ENCODE results near the gene CUL1. TPM values are rescaled to one million over a fixed set of nuclear protein-coding genes. Genes with fewer than 3 reads are reported as not detected.

CUL1 gene
- total RNA-seq, 2 experiments from 2014 or later, result 55.8 to 57.6 TPM

DNA sequence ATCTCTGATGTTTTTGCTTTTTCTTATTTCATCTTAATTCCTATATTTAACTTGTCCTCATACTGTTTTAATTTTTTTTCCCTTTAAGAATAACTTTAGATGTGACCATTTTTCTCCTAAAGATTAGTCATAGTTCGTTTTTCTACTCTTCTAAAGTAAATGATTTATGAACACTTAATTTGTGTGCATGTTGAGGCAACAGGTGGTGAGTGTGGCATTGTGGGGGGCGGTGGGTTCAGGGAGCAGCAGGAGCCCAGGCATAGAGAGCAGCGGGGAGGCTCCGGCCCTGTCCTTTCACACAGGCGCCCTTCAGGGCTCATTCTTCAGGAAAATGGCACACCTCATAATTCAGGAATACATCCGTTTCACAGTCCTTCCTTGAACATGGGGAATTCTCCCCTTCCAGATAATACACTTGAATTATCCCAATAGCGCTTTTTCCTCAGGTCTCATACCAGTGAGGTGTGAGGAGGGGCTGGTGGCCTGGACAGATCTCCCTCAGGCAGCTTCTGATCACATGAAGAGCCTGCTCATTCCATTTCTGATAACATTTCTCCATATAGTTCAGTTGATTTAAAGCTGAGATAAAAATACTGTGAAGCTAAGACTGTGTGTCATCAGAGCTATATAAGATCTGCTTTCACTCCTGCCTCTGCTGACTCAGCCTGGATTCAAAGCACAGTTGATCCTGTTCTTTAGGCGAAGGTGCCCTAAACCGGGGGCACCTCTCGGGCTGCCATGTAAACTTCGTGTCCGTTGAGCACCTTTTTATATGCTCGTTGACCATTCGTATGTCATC lies 40.2 kb downstream of the CUL1 start:
- CTCF ChIA-PET, result no interaction called here

GRCh38 chr7:148746135-148746534 lies 47.4 kb downstream of the CUL1 start:
- H3K36me3 Mint-ChIP-seq (ENCODE audit: low read depth), result peaks cover 58% of the 10 kb centered on the region
- ATAC-seq (no peak), DNase-seq (no peak)
- peaks cover 6% of the 10 kb centered on the region for H3K4me1 Mint-ChIP-seq (ENCODE audit: low read depth)
- no peak overlapping the region for H3K4me3 Mint-ChIP-seq
- CTCF ChIA-PET, result interaction anchor here (1.0 to 2.6 kb wide), 4 partner anchors 23 to 171 kb away, joined by 4 to 7 read pairs (median 5); no protein-coding TSS in a partner anchor
- peaks cover 7% of the 10 kb centered on the region for H3K9me3 Mint-ChIP-seq (ENCODE audit: insufficient read depth)
- no peak overlapping the region for H3K27ac Mint-ChIP-seq
- no peaks in the 10 kb centered on the region for H3K27me3 Mint-ChIP-seq (ENCODE audit: low read depth)
- POLR2A ChIA-PET, result no interaction called here

More for the DNA sequence above, 40.2 kb downstream of the CUL1 start:
- Mint-ChIP-seq H3K27me3 (ENCODE audit: low read depth) (no peaks in the 10 kb centered on the region), H3K4me1 (ENCODE audit: low read depth) (peaks cover 2% of the 10 kb centered on the region), H3K27ac (no peak overlapping the region), H3K4me3 (no peak overlapping the region), H3K9me3 (ENCODE audit: insufficient read depth) (peaks cover 7% of the 10 kb centered on the region), H3K36me3 (ENCODE audit: low read depth) (peaks cover 62% of the 10 kb centered on the region)
- DNase-seq (no peak), ATAC-seq (no peak)
- POLR2A ChIA-PET, result no interaction called here

DNA sequence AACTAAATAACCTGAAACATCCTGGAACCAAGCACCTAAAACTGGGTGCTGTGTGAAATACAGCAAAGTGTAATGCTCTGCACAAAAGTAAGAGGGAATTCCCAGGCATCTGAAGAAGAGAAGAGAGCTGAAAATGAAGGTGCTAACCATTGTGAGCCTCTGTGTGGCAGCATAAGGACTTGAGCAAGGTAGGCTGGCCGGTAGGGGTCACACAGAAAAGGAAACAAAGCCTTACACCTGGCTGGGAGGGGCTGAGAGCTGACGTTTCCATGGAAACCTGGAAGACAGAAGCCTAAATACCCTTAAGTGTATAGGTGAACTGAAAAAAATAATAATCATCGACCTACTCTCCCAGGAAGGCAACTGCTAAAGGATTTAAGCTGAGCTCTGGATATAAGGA lies 48.6 kb downstream of the CUL1 start:
- no peak overlapping the region for H3K27ac Mint-ChIP-seq
- POLR2A ChIA-PET, result no interaction called here

DNA sequence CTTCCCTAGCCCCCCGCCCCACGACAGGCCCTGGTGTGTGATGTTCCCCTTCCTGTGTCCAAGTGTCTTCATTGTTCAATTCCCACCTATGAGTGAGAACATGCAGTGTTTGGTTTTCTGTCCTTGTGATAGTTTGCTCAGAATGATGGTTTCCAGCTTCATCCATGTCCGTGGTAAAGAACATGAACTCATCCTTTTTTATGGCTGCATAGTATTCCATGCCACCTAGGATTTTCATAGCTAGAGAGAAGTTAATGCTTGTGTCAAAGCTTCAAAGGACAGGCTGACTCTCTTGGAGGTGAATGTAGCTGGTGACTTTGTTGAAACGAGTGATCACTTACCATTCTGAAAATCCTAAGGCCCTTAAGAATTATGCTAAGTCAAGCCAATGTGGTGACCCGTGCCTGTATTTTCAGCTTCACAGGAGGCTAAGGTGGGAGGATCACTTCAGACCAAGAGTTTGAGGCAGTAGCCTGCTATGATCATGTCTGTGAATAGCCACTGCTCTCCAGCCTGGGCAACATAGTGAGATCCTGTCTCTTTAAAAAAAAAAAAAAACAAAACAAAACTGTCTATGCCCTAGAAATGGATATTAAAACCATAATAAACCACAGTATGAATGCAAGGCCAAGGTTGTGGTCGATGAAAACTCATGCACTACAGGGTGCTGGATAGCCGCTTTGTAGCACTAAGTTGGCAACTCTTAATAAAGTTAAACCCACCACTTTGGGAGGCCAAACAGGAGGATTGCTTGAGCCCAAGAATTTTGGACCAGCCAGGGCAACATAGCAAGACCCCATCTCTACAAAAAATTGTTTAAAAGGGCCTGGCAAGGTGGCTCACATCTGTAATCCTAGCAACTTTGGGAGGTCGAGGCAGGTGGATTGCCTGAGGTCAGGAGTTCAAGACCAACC lies 52.0 kb downstream of the CUL1 start:
- Mint-ChIP-seq H3K36me3 (ENCODE audit: low read depth) (peaks cover 38% of the 10 kb centered on the region), H3K27ac (no peak overlapping the region), H3K4me1 (ENCODE audit: low read depth) (peaks cover 2% of the 10 kb centered on the region), H3K27me3 (ENCODE audit: low read depth) (no peaks in the 10 kb centered on the region), H3K4me3 (no peak overlapping the region), H3K9me3 (ENCODE audit: insufficient read depth) (no peaks in the 10 kb centered on the region)
- ATAC-seq (no peak), DNase-seq (no peak)
- ChIA-PET POLR2A (interaction anchor here (0.5 to 1.7 kb wide), 2 partner anchors 52 to 930 kb away, joined by 3 to 4 read pairs; partner anchors contain the start of gene CUL1), CTCF (no interaction called here)

More for the DNA sequence above, 48.6 kb downstream of the CUL1 start:
- Mint-ChIP-seq H3K36me3 (ENCODE audit: low read depth) (peaks cover 53% of the 10 kb centered on the region), H3K9me3 (ENCODE audit: insufficient read depth) (peaks cover 7% of the 10 kb centered on the region), H3K4me1 (ENCODE audit: low read depth) (peaks cover 6% of the 10 kb centered on the region), H3K27me3 (ENCODE audit: low read depth) (no peaks in the 10 kb centered on the region), H3K4me3 (no peak overlapping the region)
- no peak for DNase-seq
- CTCF ChIA-PET, result interaction anchor here (0.9 to 2.6 kb wide), 6 partner anchors 12 to 172 kb away, joined by 3 to 7 read pairs (median 4); no protein-coding TSS in a partner anchor
- ATAC-seq, result no peak

DNA sequence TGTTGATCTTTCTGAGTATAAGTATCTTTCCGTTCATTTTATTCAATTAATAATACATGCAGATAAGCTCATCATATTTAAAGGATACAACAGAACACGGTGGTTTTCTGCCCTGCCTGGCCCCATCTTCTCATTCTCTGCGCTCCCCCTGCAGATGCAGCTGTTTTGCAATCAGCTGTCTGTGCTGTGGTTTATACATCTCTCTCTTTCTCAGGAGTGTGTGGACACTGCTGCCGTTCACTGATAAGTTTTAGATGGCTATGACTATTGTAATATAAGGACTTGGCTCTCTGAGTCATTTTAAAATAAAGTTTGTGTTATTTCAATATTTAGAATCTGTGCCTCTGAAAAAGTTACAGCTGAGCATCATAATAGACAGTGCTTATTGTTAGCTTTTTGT lies 54.5 kb downstream of the CUL1 start:
- Mint-ChIP-seq H3K9me3 (ENCODE audit: insufficient read depth) (no peaks in the 10 kb centered on the region), H3K4me3 (no peak overlapping the region), H3K27me3 (ENCODE audit: low read depth) (no peaks in the 10 kb centered on the region), H3K36me3 (ENCODE audit: low read depth) (peaks cover 44% of the 10 kb centered on the region), H3K4me1 (ENCODE audit: low read depth) (peaks cover 2% of the 10 kb centered on the region), H3K27ac (no peak overlapping the region)
- DNase-seq, result no peak
- ATAC-seq, result no peak
- ChIA-PET CTCF (interaction anchor here (0.7 to 1.9 kb wide), 4 partner anchors 99 to 210 kb away, joined by 3 to 4 read pairs (median 3); no protein-coding TSS in a partner anchor), POLR2A (interaction anchor here (0.8 kb wide), 1 partner anchor 172 kb away, joined by 3 read pairs; no protein-coding TSS in a partner anchor)

GRCh38 chr7:148754912-148755311 lies 56.2 kb downstream of the CUL1 start:
- no peak for ATAC-seq
- Mint-ChIP-seq H3K9me3 (ENCODE audit: insufficient read depth) (no peaks in the 10 kb centered on the region), H3K36me3 (ENCODE audit: low read depth) (peaks cover 43% of the 10 kb centered on the region), H3K27ac (peak overlapping the region; percentile 24), H3K4me3 (no peak overlapping the region), H3K4me1 (ENCODE audit: low read depth) (peaks cover 2% of the 10 kb centered on the region), H3K27me3 (ENCODE audit: low read depth) (no peaks in the 10 kb centered on the region)
- DNase-seq, result no peak
- CTCF ChIA-PET, result interaction anchor here (1.9 kb wide), 1 partner anchor 208 kb away, joined by 4 read pairs; no protein-coding TSS in a partner anchor
- POLR2A ChIA-PET, result no interaction called here

DNA sequence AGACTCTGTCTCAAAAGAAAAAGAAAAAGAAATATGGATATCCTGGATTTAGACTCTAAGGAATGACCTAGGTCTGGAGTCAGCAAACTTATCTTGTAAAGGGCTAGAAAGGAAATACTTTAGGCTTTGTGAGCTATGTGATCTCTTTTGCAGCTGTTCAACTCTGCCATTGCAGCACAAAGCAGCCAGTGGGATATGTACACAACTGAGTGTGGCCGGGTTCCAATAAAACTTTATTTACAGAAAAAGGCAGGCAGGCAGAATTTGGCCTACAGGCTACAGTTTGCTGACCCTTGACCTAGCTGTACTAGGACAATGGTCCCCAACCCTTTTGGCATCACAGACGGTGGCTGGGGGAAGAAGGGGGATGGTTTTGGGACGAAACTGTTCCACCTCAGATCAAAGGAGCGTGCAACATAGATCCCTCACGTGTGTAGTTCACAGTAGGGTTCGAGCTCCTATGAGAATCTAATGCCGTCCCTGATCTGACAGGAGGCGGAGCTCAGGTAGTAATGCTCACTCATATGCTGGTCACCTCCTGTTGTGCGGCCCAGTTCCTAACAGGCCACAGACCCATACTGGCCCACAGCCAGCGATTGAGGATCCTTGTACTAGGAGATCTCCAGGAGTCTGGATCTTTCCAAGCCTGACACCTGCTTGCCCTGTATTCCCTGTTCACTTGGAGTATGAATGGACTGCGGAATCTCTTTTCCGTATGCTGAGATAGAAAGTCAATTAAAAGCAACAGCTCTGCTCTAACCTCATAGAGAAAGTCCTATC lies 63.0 kb downstream of the CUL1 start:
- H3K27me3 Mint-ChIP-seq (ENCODE audit: low read depth), result no peaks in the 10 kb centered on the region
- H3K4me1 Mint-ChIP-seq (ENCODE audit: low read depth), result no peaks in the 10 kb centered on the region
- no peak overlapping the region for H3K4me3 Mint-ChIP-seq
- ATAC-seq (no peak), DNase-seq (no peak)
- peaks cover 44% of the 10 kb centered on the region for H3K36me3 Mint-ChIP-seq (ENCODE audit: low read depth)
- no peak overlapping the region for H3K27ac Mint-ChIP-seq
- ChIA-PET CTCF (interaction anchor here (1.9 kb wide), 1 partner anchor 13 kb away, joined by 7 read pairs; no protein-coding TSS in a partner anchor), POLR2A (no interaction called here)
- H3K9me3 Mint-ChIP-seq (ENCODE audit: insufficient read depth), result no peaks in the 10 kb centered on the region

DNA sequence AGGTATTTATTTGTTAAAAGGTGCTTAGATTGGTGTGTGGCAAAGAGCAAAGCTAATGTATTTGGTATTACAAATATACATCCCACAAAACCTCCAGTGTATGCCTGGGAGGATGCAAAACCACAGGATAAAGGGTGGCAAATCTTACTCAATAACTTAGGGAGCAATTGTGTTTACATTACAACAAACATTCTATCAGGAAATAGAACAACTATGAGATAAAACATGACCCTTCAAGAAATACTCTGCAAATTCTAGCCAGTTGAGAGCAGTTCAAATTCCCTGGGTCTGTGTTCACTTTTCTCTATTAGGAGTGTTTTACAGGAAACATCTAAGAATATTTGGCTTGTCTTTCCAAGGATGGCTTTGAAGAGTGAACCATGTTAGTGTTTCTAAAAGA lies 64.9 kb downstream of the CUL1 start:
- ATAC-seq (no peak), DNase-seq (no peak)
- H3K4me3 Mint-ChIP-seq, result no peak overlapping the region
- CTCF ChIA-PET, result no interaction called here
- H3K4me1 Mint-ChIP-seq (ENCODE audit: low read depth), result no peaks in the 10 kb centered on the region
- H3K27ac Mint-ChIP-seq, result no peak overlapping the region
- POLR2A ChIA-PET, result no interaction called here
- H3K9me3 Mint-ChIP-seq (ENCODE audit: insufficient read depth), result no peaks in the 10 kb centered on the region
- peaks cover 39% of the 10 kb centered on the region for H3K36me3 Mint-ChIP-seq (ENCODE audit: low read depth)
- H3K27me3 Mint-ChIP-seq (ENCODE audit: low read depth), result no peaks in the 10 kb centered on the region

- ATAC-seq (no peak), DNase-seq (no peak)
- POLR2A ChIA-PET, result interaction anchor here (1.0 kb wide), 1 partner anchor 70 kb away, joined by 3 read pairs; no protein-coding TSS in a partner anchor
- no peaks in the 10 kb centered on the region for H3K9me3 Mint-ChIP-seq (ENCODE audit: insufficient read depth)
- H3K4me3 Mint-ChIP-seq, result no peak overlapping the region
- CTCF ChIA-PET, result interaction anchor here (1.0 kb wide), 1 partner anchor 84 kb away, joined by 3 read pairs; no protein-coding TSS in a partner anchor
- no peak overlapping the region for H3K27ac Mint-ChIP-seq
- no peaks in the 10 kb centered on the region for H3K27me3 Mint-ChIP-seq (ENCODE audit: low read depth)
- H3K36me3 Mint-ChIP-seq (ENCODE audit: low read depth), result peaks cover 36% of the 10 kb centered on the region
- peaks cover 24% of the 10 kb centered on the region for H3K4me1 Mint-ChIP-seq (ENCODE audit: low read depth)
Observed at GRCh38 chr7:148770004-148770403, 71.3 kb downstream of the CUL1 start.

- ATAC-seq (peak; percentile 19), DNase-seq (no peak)
- CTCF ChIA-PET, result interaction anchor here (1.0 to 2.5 kb wide), 4 partner anchors 12 to 197 kb away, joined by 3 to 15 read pairs (median 5); no protein-coding TSS in a partner anchor
- H3K4me1 Mint-ChIP-seq (ENCODE audit: low read depth), result peaks cover 27% of the 10 kb centered on the region
- peak overlapping the region; percentile 86 for H3K27ac Mint-ChIP-seq
- H3K9me3 Mint-ChIP-seq (ENCODE audit: insufficient read depth), result no peaks in the 10 kb centered on the region
- no peaks in the 10 kb centered on the region for H3K27me3 Mint-ChIP-seq (ENCODE audit: low read depth)
- peak overlapping the region; percentile 8 for H3K4me3 Mint-ChIP-seq
- POLR2A ChIA-PET, result interaction anchor here (1.2 to 3.3 kb wide), 2 partner anchors 74 to 208 kb away, joined by 3 to 11 read pairs; partner anchors contain the start of gene CUL1
- H3K36me3 Mint-ChIP-seq (ENCODE audit: low read depth), result peaks cover 47% of the 10 kb centered on the region
Observed at GRCh38 chr7:148772297-148773089, 73.8 kb downstream of the CUL1 start.

All from activated CD8-positive, alpha-beta T cell treated with anti-CD3 and anti-CD28 coated beads, Interleukin-2, amount 10 ng/mL, durations not matched to agents 7 days and 5 days (primary cell).